Measurements from ENCODE around the gene AZGP1.
"Not testable (repeated sequence)": the region's sequence is repeated elsewhere in the genome, so short reads cannot be mapped to it uniquely, and the experiment has no call there.

The AZGP1 gene

DNA sequence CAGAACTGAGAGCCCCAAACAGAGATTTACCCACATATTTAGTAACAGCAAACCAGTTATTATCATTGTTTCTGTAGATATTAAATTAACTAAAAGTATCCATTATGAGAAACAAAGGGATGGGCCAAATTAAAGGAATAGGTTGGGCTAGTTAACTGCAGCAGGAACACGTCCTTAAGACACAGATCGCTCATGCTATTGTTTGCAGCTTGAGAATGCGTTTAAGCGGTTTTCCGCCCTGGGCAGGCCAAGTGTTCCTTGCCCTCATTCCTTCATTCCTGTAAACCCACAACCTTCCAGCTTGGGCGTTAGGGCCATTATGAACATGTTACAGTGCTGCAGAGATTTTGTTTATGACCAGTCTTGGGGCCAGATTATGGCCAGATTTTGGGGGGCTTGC lies 25.0 kb downstream of the AZGP1 start:
- not testable (repeated sequence) for DNase-seq (ENCODE audit: low read depth)

DNA sequence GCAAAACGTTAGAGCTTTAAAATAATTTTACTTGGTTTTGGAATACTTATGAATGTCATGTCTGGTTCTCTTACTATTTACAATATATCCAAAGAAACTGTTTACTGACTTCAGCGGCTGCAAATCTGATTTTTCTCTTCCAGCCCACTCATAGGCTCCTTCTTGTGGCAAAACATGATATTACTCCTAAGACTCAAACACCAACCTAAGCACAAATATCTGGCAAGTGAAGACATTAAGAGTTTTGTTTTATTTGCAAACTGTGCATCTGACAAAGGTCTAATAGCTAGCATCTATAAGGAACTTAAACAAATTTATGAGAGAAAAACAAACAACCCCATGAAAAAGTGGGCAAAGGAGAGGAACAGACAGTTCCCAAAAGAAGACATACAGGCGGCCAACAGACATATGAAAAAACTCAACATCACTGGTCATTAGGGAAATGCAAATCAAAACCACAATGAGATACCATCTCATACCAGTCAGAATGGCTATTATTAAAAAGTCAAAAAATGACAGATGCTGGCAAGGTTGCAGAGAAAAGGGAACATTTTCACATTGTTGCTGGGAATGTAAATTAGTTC lies 26.1 kb downstream of the AZGP1 start:
- no peak for DNase-seq (ENCODE audit: low read depth)

DNA sequence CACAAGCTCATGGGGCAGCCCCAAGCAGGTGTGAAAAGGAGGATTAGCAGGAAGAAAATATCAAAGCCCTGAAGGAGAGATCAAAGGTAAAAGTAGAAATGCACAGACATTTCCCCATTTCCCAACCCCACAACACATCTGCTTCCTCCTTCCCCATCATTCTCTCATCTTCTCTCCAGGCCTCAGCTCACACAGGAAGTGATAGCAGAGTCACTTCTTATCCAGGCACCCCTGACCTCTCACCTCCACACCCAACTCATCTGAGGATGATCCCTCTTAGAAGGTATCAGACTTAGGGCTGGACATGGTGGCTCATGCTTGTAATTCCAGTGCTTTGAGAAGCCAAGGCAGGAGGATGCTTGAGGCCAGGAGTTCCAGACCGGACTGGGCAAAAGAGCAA lies 28.2 kb downstream of the AZGP1 start:
- no peak for DNase-seq (ENCODE audit: low read depth)

DNA sequence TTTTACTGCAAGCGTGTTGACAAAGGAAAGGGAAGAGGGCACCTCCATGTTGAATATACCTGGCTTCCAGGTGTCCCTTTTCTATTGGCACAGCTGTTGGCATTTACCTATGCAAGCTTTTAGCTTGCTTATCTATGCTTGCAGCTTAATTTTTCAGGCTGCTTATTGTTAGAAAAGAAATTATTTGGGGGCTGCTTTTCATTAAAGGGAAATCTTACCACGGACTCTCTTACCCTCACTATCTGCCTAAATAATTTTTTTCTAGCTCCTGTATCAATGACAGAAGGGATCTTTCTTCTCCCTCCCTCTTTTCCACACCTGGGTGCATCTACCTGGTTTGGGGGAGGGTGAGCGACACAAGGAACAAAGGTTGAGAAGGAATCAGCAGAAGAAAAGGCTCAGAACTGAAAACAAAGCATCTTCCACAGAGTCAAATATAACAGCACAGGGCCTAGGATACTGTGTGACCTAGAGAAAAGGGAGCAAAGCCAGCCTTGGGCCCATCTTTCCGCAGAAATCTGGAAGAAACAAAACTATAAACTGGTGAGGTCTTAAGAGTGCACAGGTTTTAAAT lies 31.2 kb downstream of the AZGP1 start:
- DNase-seq (ENCODE audit: low read depth) = no peak

DNA sequence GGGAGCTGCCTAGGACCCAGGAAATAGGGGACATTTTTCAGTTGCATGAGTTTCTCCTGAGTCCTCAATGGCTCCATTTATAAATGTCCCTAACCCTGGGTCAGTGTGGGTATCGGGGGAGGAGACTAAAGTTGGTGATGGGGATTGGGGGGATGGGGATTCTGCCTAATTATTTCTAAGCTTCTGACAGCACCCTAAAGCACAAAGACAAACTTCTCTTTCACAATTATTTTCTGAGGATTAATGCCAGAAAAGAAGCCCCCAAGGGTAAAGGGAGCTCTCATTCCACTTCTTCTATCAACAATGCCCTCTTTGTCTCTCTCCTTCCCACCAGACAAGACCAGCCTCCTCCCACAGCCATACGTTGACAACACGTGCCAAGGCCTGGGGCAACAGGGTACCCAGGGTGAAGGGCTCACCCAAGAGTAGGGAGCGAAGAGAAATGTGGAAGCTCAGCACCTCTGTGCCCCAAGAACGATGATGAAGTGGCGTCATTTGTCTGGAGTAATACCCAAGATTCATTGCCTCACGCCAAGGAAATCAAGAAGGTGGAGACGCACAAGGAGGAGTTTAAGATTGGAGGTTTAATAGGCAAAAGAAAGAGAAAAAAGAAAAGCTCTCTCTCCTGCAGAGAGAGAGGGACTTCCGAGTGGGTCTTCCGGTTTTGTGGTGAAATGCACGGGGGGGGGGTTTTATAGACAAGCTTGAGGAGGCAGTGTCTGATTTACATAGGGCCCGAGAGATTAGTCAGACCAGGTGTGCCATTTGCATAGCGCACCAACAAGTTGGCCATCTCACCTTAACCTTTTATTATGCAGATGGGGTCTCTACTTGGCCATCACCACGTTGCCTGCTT lies 32.0 kb downstream of the AZGP1 start:
- DNase-seq (ENCODE audit: low read depth) = no peak

DNA sequence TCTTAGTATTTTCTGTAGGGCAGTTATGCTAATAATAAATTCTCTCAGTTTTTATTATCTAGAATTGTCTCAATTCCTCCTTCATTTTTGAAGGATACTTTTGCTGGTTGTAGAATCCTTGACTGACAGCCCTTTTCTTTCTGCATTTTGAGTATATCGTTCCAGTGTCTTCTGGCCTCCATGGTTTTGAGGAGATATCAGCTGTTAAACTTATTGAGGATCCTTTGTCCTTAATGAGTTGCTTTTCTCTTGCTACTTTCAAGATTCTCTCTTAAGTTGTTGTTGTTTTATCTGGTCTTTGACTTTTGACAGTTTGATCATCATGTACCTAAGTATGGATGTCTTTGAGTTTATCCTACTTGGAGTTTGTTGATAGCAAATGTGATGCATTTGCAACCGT lies 37.5 kb downstream of the AZGP1 start:
- DNase-seq (ENCODE audit: low read depth) = no peak

DNA sequence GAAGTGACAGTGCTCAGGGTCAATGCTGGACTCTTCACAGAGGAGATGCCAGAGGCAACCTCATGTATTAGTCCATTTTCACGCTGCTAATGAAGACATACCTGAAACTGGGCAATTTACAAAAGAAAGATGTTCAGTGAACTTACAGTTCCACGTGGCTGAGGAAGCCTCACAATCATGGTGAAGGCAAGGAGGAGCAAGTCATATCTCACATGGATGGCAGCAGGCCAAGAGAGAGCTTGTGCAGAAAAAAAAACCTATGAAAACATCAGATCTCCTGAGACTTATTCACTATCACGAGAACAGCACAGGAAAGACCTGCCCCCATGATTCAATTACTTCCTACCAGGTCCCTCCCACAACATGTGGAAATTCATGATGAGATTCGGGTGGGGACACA lies 40.8 kb downstream of the AZGP1 start:
- DNase-seq (ENCODE audit: low read depth) = not testable (repeated sequence)

DNA sequence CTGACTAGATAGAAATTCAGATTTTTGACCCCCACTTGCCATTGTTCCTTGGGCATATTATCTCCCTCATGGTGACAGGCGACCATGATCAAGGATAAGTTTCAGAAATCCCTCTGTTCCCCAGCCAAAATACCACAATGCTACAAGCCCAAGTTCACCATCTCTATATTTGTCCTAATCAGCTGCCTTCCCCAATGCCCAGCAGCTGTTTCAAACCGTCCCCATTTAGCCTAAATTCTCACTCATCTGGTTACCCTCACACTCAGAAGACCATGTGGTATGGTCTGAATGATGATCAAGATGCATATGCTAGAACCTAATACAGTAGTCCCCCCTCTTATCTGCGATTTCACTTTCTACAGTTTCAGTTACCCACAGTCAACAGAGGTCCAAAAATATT lies 45.5 kb downstream of the AZGP1 start:
- DNase-seq (ENCODE audit: low read depth) = no peak

DNA sequence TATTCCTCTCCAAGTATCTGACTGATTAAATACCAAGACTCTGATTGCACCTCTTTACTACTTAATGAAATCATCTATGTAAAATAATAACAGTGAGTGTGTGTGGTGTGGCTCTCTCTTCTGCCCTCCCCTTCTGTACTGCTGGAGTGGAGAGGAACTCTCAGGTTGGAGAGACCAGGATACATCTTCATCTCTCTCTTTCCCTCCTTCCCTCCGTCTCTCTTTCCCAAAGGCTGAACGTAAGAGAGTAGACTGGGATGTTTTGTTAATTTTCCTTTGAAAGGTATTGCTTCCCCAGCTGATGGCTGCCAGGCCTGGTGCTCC lies 46.1 kb downstream of the AZGP1 start:
- DNase-seq (ENCODE audit: low read depth) = no peak

DNA sequence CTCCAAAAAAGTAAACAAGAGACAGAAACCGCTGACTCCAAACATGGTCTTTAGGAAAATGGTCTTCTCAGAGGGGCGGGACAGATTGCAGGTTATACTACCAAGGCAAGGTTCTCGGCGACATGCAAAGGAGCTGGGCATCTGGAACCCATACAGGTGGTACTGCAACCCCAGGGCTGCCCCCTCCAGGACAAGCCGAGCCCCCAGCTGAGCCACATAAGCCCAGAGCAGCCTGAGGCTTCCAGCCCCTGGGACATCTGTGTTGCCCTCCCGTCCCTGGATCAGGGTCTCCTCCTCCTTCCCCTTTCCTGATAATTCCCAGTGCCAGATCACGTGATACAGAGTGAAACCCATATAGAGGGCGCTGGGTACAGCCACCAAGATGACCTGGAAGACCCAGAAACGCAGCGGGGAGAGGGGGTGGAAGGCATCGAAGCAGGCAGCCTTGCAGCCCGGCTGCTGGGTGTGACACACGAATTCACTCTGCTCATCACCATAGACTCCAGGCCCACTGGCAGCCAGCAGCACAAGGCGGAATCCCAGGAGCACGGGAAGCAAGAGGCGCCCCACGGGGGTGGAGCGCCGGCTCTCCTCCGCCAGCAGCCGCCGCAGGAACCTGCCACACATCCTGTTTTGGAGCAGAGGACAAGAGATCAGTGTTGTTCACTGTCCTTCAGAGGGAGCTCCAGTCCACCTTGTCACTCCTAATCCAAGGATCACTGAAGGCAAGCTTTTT lies 46.7 kb downstream of the AZGP1 start, which contains the start of gene GJC3:
Gene GJC3 (minus strand): TSS at position 627 of the 736 bp plus-strand sequence. CDS start 0 bp downstream, at position 627.
- peak; percentile 35 for DNase-seq (ENCODE audit: low read depth)

DNA sequence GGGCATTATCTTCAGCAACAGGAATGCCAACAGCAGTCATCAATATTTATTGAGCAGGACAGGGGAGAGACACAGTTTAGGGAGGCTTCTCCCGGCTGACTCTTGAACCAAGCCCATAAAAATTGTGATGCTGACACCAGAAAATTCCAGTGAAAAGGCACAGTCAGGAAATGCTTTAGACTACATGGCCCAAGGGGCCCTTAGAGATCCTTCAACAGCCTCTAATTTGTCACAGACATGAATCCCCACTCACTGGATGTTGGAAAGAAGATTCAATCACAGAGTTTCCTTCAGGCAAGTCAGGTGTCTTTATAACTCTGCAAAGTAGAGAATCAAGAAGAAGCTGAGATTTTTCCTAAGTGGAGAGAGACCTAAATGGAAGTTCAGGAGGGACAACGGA lies 47.6 kb downstream of the AZGP1 start:
- DNase-seq (ENCODE audit: low read depth) = no peak

DNA sequence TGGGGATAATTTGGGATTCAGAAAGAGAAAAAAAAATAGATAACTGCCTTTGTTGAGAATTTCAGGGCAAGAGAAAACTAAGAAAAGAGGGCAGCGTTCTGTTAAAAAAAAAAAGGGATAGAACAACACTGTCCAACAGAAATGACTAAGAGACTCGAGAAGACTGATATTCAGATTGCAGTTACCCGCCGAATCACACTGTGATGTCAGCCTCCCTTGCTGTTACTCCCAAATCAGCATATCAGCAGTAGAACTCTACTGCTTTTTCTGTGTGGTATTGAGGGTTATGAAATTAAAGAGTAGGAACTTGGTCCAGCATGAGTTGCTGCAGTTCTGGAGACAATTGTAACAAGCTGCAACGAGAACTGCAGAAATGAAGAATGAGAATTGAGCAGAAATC lies 48.3 kb downstream of the AZGP1 start:
- DNase-seq (ENCODE audit: low read depth) = no peak

DNA sequence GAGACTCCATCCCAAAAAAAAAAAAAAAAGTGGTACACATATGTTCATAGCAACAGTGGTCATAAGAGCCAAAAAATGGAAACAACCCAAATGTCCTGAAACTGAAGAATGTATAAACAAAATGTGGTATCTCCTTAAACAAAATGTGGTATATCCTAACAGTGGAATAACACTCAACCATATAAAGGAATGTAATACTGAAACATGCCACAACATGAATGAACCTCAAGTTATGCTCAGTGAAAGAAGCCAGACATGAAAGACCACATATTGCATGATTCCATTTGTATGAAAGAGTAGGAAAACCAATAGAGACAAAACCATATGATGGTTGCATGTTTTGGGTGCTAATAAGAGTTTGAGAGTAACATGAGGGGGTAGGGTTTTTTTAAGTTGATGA lies 49.5 kb downstream of the AZGP1 start:
- no peak for DNase-seq (ENCODE audit: low read depth)

DNA sequence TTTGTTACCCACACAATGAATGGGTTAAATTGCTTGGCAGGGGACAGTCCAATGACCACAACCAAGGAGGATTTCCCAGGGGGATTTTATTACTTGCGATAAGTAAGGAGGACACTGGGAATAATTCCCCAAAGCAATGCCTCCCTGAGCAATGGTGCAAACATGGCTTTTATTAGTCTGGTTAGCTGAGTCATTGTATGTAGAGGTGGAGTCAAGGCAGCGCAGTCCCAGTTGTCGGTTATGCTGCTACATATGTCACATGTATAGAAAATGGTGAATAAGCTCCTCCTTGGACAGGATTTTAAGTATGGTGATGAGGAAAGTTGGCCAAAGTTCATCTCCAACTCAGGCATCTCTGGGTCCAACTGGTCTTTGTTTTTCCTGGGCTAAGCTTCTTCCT lies 52.6 kb downstream of the AZGP1 start:
- no peak for DNase-seq (ENCODE audit: low read depth)

DNA sequence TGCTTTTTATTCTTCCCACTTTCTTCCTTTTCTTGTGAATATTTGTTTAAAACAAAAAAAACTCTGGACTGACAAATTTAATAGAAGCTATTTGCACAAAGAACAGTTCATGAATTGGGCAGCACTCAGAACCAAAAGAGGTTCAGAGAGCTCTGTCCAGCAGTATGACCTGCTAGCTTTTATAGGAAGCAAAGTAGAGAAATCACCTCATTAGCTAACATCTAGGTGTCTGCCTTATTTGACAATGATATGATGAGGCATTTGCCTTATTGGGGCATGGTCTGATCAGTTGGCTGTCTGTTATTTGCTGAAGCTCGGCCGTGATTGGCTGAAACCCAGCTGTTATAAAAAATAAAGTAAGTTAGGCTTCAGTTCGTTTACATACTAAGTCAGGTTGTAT lies 55.7 kb downstream of the AZGP1 start:
- DNase-seq (ENCODE audit: low read depth) = no peak

DNA sequence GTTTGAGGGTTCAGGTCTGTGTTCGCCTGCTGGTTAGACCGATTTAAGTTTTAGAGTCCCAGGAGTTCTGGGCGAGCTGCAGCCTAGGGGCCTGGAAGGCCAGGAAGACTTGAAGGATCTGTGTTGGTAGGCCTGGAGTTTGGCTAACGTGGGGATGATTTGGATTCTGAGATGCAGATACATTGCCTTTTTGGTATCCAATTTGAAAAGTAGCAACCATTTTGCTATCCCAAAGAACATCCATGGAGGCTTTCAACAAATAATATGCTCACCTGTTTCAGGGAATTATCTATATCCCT lies 56.1 kb downstream of the AZGP1 start:
- DNase-seq (ENCODE audit: low read depth) = no peak

DNA sequence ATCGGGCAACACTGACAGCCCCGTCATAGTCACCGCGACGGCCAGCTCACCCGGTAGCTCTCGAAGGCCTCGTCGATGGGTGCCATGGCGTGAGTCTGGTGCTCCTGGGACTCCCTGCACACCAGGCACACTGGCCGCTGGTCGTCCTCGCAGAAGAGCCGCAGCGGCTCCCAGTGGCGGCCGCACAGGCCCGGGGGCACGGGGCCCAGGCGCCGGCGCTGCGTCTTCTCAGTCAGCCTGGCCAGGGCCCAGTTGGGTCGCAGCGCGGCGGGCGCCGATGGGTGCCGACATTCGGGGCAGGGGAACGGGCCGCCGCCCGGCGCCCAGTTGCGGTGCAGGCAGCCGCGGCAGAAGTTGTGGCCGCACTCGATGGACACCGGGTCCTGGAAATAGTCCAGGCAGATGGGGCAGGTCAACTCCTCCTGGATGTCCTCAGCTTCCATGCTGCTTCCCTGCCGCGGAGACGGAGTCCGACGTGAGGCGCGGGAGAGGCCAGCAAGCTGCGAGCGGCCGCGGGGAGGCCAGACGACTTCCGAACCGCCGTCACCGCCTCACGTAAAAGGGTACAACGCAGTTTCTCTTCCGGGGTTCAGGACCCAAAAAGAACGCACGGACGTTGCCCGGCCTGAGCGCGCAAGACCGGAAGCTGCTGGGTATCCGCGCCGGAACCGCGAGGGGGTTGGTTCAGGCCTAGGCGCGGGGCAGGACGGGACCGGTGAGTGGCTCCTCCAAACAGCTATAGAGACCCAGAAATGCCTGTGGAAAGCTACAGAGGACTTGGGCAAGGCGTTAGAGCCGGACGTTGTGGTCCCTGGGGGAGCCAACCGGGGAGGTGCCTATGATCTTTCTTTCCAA lies 56.6 kb downstream of the AZGP1 start, which contains the start of gene TRIM4:
Gene TRIM4 (minus strand): TSS at position 572 of the 855 bp plus-strand sequence. CDS start 129 bp downstream, at position 443.
- peak; percentile 94 for DNase-seq (ENCODE audit: low read depth)
